NCI-H128 (cell line): ENCODE results near the gene PEX14.

Experiments
- DNase-seq: peaks from one replicate; lab custom pipeline; 2025; ENCODE audit not compliant: unreplicated experiment; lab: John Stamatoyannopoulos, UW

The PEX14 gene

GRCh38 chr1:10659646-10660540 lies 185.1 kb downstream of the PEX14 start:
- DNase-seq, result no peak

DNA sequence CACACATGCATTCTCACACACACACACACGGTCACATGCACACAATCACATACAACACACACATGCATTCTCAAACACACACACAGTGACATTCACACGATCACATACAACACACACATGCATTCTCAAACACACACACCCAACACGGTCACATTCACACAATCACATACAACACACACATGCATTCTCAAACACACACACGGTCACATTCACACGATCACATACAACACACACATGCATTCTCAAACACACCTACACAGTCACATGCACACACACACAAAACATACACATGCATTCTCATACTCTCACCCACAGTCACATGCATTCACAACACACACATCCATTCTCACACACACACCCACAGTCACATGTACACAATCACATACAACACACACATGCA lies 186.7 kb downstream of the PEX14 start:
- DNase-seq, result no peak

GRCh38 chr1:10662090-10662688 lies 187.4 kb downstream of the PEX14 start:
- DNase-seq, result no peak

- DNase-seq, result no peak
Measured at GRCh38 chr1:10662824-10663677, 188.3 kb downstream of the PEX14 start.

- DNase-seq, result no peak
Measured at GRCh38 chr1:10663678-10664035, 188.9 kb downstream of the PEX14 start.

GRCh38 chr1:10664251-10664650 lies 189.5 kb downstream of the PEX14 start:
- DNase-seq, result no peak

DNA sequence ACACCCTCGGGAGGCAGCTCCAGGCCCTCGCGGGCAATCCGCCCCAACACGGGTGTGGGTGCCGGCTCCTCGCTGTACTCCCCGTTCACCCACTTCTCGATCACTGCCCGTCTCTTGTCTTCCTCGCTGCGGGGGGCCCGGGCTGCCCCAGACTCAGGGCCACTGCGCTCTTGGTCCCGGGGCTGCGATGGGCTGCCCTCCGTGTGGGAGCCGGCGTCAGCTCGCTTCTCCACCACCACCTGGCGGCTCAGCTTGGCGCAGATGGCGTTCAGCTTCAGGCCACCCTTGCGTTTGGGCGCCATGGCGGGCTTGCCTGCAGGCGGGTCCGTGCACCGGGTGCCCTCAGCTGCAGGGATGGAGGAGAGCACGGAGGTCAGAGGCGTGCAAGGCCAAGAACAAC lies 190.5 kb downstream of the PEX14 start:
- no peak for DNase-seq

- DNase-seq, result no peak
Measured at GRCh38 chr1:10665930-10666850, 191.4 kb downstream of the PEX14 start.

GRCh38 chr1:10667861-10668761 lies 193.4 kb downstream of the PEX14 start:
- DNase-seq, result no peak

DNA sequence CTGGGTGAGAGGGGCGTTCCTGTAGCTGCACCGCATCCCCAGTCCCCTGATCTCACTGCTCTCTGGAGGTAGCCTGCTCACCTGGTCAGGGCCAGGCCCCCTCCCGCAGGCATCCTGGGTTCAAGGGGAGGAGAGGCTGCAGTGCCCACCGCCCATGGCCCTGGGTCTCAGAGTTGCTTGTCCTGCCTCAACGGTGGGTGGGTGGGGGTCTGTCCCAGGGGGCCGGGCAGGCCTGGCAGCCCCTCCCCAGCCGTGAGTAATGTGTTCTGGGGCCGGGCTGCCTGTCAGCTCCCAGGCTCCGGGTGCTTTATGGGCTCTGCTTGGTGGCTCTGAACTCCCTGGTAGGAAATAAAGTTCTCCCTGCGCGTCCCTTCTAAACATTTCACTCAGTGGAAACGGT lies 194.8 kb downstream of the PEX14 start:
- DNase-seq, result no peak

- DNase-seq, result no peak
Measured at GRCh38 chr1:10670190-10670589, 195.4 kb downstream of the PEX14 start.

DNA sequence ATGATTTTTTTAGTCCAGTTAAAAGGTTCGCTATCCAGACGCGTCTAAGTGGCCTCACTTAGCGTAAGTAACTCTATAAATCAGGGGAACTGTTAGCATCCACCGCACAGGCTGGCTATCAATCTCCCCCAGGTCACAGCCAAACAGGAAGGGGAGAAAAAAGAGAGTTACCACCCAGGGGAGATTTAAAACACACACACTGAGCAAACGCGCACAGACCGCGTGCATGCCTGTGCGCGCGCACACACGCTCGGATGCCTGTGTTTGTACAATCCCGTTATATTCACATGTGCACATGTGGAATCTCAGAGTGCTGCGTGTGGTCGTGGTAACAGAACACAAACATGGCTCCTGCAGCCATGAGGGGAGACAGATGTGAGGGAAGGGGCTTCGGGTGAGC lies 196.3 kb downstream of the PEX14 start:
- DNase-seq, result no peak

GRCh38 chr1:10671622-10672342 lies 197.0 kb downstream of the PEX14 start:
- DNase-seq, result no peak

- DNase-seq, result no peak
Measured at GRCh38 chr1:10672343-10673050, 197.7 kb downstream of the PEX14 start.

DNA sequence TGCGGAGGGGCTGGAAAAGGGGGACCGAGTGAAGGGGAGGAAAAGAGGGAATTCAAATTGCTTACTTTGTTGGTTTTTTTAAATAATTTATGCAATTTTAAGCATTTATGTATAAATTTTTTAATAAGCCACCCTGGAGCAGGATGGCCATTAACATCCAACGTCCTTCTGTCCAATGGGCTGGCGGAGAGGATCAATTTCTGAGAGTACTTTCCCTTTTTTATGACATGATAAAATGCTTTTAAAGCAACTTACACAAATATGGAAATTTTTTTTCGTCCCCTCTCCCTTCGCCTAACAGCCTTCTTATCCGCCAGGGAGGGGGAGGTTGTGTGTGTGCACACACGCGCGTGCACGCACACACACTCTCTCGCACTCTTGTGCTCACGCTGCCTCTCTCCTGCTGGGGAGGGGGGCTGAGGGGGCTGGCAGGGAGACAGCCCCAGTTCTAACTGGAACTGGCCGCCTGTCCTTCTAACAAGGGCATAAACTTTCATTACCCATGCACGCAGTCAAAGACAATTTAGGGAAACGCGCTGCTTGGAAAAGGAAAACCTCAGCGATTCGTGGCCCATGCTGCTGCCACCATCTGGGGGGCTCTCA lies 198.5 kb downstream of the PEX14 start:
- no peak for DNase-seq

- DNase-seq, result no peak
Measured at GRCh38 chr1:10674222-10674621, 199.5 kb downstream of the PEX14 start.

DNA sequence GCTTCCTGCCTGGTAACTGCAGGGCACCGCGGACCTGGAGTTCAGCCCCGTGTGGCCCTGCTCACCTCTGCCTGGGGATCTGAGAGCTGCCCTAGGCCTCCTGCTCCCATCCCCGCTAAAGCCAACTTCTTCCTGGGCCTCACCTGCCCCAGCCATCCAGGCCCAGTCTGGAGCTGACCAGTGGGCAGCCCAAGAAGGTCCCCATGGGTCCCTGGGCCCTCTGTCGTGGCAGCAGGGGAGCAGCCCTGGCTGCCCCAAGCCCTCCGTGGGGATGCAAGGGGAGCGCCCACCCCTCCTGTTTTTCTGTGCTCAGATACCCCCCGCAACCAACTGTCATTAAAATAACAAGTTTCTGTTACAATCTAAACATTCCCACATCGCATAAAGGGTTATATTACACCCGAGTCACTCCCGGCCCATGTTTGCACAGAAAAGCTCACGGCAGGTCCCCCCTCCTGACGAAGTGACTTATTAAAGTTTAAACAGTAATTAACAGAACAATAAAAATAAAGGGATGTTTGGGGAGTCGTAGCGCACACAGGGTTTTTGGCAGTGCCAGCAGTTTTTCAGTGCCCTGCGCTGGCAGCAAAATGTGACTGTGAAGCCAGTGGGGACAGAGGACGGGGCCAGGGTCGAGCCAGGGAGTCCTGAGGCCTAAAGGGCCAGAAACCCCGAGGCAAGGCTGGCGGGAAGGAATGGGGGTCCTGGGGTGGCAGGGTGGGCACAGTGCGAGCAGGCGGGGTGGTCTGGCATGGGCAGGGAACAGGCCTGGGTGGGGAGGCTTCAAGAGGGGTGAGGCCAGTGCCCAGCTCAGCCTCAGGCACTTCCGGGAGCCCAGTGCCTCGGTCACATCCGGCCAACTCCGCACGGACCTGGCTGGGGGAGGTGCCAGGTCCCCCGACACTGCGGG lies 200.2 kb downstream of the PEX14 start:
- DNase-seq, result no peak
